ENCODE results near the gene SEMA3D. TPM values are rescaled to one million over a fixed set of nuclear protein-coding genes. Genes with fewer than 3 reads are reported as not detected.

SEMA3D gene
- total RNA-seq, 1 experiment from 2014 or later, result 1.4 TPM

DNA sequence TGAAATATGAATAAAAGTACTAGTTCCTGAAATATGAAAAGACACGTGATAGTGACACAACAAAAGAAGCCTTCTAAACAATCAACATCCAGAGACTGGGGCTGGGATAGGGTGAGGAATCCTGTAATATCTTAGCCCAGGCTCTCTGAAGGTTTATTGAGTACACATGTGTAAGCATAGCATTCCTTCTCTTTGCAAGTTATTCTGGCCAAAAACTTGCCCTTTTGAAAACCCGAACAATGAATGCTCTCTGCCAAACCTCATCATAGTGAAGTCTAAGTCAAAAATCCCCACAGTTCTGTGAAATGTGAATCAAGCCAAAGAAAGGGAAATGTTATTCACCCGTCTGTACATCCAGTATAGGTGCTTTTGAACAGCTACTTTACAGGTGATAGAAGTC is 11.6 kb downstream of the SEMA3D start:
- H2AFZ ChIP-seq (ENCODE audit: low read depth, low read length, poor library complexity, severe bottlenecking), result no peak overlapping the region
- POLR2A ChIA-PET, result no interaction called here

DNA sequence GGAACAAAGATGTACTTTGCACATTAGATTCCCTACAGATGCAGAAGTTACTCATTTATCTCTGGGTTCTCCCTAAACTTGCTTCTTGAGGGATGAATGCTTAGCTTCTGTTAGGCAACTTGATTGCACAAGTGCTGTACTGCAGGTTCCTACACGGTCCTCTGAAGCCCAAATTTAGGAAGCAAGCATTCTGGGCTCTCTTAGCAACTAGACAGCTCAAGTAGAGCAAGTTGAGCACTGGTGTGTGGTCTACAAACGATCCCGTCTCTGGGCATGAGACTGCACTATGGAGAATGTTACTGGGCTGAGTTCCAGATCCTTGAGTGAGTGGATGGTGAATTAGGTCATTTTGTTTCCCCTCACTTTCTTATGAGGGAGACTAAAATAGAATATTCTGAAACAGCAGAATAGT is 14.3 kb downstream of the SEMA3D start:
- Histone ChIP-seq H3K4me2 (ENCODE audit: low read length) (no peak overlapping the region), H3K4me1 (ENCODE audit: control insufficient read depth in 1 of 2, insufficient read depth in 2 of 2, low read length in 2 of 2) (no peaks in the 10 kb centered on the region), H3K36me3 (ENCODE audit: control insufficient read depth in 1 of 2, insufficient read depth in 2 of 2, low read length in 2 of 2) (no peaks in the 10 kb centered on the region), H3K79me2 (ENCODE audit: insufficient read depth, low read length) (no peaks in the 10 kb centered on the region), H3K9me3 (ENCODE audit: control insufficient read depth in 1 of 2, insufficient read depth in 1 of 2, low read depth in 1 of 2, low read length in 2 of 2) (no peaks in the 10 kb centered on the region), H2AFZ (ENCODE audit: low read depth, low read length, poor library complexity, severe bottlenecking) (no peak overlapping the region), H4K20me1 (ENCODE audit: insufficient read depth) (no peaks in the 10 kb centered on the region), H3K27ac (ENCODE audit: low read depth, low read length) (no peak overlapping the region), H3K9ac (ENCODE audit: low read length) (no peak overlapping the region), H3K9me2 (ENCODE audit: insufficient read depth) (no peaks in the 10 kb centered on the region), H3K27me3 (ENCODE audit: insufficient read depth, low read length) (no peaks in the 10 kb centered on the region), H3K4me3 (replicated peaks in 1 of 2; ENCODE audit: low read depth in 1 of 2, low read length in 2 of 2) (no peak overlapping the region)
- DNase-seq (ENCODE audit: low read depth, low spot score) (no peak), ATAC-seq (no peak)
- TF ChIP-seq FOSL1 (IDR thresholded peaks at IDR 0.05; ENCODE audit: low read depth) (no peak), EZH2phosphoT487 (IDR thresholded peaks at IDR 0.05; ENCODE audit: borderline replicate concordance) (no peak), ELF1 (IDR thresholded peaks at IDR 0.05; ENCODE audit: borderline replicate concordance, low read depth) (no peak), EGR1 (IDR thresholded peaks at IDR 0.05; ENCODE audit: low read depth) (no peak), CEBPB (IDR thresholded peaks at IDR 0.05; ENCODE audit: low read depth) (no peak), ZFX (IDR thresholded peaks at IDR 0.05) (no peak), SP1 (IDR thresholded peaks at IDR 0.05; ENCODE audit: low read depth) (no peak)
- CTCF ChIA-PET, result no interaction called here
- RAD21 ChIA-PET (ENCODE audit: low non-redundant PET in 1 of 2, low total read pairs in 2 of 2, uncharacterized antibody in 2 of 2, unreplicated experiment in 2 of 2), result no interaction called here
- BruUV-seq (replicated peaks), result no TSS peak
- POLR2A ChIA-PET, result no interaction called here
- intact Hi-C loops (cut with micrococcal nuclease), result no loop called here

More for the DNA sequence above, 11.6 kb downstream of the SEMA3D start:
- intact Hi-C loops (cut with micrococcal nuclease), result no loop called here
- Histone ChIP-seq H4K20me1 (ENCODE audit: insufficient read depth) (no peaks in the 10 kb centered on the region), H3K4me2 (ENCODE audit: low read length) (no peak overlapping the region), H3K4me1 (ENCODE audit: control insufficient read depth in 1 of 2, insufficient read depth in 2 of 2, low read length in 2 of 2) (no peaks in the 10 kb centered on the region), H3K4me3 (replicated peaks in 1 of 2; ENCODE audit: low read depth in 1 of 2, low read length in 2 of 2) (no peak overlapping the region), H3K9me3 (ENCODE audit: control insufficient read depth in 1 of 2, insufficient read depth in 1 of 2, low read depth in 1 of 2, low read length in 2 of 2) (no peaks in the 10 kb centered on the region; a peak in 1 of 4 replicates), H3K36me3 (ENCODE audit: control insufficient read depth in 1 of 2, insufficient read depth in 2 of 2, low read length in 2 of 2) (no peaks in the 10 kb centered on the region), H3K9me2 (ENCODE audit: insufficient read depth) (no peaks in the 10 kb centered on the region), H3K79me2 (ENCODE audit: insufficient read depth, low read length) (no peaks in the 10 kb centered on the region), H3K9ac (ENCODE audit: low read length) (no peak overlapping the region), H3K27ac (ENCODE audit: low read depth, low read length) (no peak overlapping the region), H3K27me3 (ENCODE audit: insufficient read depth, low read length) (no peaks in the 10 kb centered on the region)
- DNase-seq (ENCODE audit: low read depth, low spot score) (no peak), ATAC-seq (no peak)
- CTCF ChIA-PET, result no interaction called here
- RAD21 ChIA-PET (ENCODE audit: low non-redundant PET in 1 of 2, low total read pairs in 2 of 2, uncharacterized antibody in 2 of 2, unreplicated experiment in 2 of 2), result no interaction called here
- no TSS peak for BruUV-seq (replicated peaks)
- TF ChIP-seq JUND (IDR thresholded peaks at IDR 0.05) (no peak), ZNF274 (IDR thresholded peaks at IDR 0.05; ENCODE audit: low read depth, low read length) (no peak), SIN3A (IDR thresholded peaks at IDR 0.05; ENCODE audit: low read depth) (no peak), SRF (IDR thresholded peaks at IDR 0.05; ENCODE audit: low read depth) (no peak), EGR1 (IDR thresholded peaks at IDR 0.05; ENCODE audit: low read depth) (no peak), TCF7L2 (IDR thresholded peaks at IDR 0.05; ENCODE audit: borderline replicate concordance, extremely low read depth, insufficient read depth, insufficient read length) (no peak)
- TF ChIP-seq, protein P1, sequence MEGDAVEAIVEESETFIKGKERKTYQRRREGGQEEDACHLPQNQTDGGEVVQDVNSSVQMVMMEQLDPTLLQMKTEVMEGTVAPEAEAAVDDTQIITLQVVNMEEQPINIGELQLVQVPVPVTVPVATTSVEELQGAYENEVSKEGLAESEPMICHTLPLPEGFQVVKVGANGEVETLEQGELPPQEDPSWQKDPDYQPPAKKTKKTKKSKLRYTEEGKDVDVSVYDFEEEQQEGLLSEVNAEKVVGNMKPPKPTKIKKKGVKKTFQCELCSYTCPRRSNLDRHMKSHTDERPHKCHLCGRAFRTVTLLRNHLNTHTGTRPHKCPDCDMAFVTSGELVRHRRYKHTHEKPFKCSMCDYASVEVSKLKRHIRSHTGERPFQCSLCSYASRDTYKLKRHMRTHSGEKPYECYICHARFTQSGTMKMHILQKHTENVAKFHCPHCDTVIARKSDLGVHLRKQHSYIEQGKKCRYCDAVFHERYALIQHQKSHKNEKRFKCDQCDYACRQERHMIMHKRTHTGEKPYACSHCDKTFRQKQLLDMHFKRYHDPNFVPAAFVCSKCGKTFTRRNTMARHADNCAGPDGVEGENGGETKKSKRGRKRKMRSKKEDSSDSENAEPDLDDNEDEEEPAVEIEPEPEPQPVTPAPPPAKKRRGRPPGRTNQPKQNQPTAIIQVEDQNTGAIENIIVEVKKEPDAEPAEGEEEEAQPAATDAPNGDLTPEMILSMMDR (IDR thresholded peaks at IDR 0.05 in 2 of 3, conservative IDR thresholded peaks at IDR 0.05 in 1 of 3; ENCODE audit: borderline replicate concordance in 1 of 3, insufficient read depth in 1 of 3, low read depth in 2 of 3, low read length in 2 of 3), result no peak
